Neural progenitor cell (in vitro differentiated cells): ENCODE data around the gene BAHD1.

Experiments
- CTCF ChIP-seq: fragments of 200-600 bp; sonication (generic); IDR thresholded peaks from 2 replicates; pipeline ENCODE4 v1.5.1; 2017; ENCODE audit warnings: antibody characterized with exemption, mild to moderate bottlenecking
- EZH2phosphoT487 ChIP-seq: fragments of 200-600 bp; sonication (generic); IDR thresholded peaks from 2 replicates; pipeline ENCODE4 v1.6.1; 2017; ENCODE audit warnings: antibody characterized with exemption

- TF ChIP-seq CTCF (no peak), EZH2phosphoT487 (no peak)
Observed at GRCh38 chr15:40398413-40398873, 42.3 kb upstream of the BAHD1 start.
